Activated CD8-positive, alpha-beta T cell treated with anti-CD3 and anti-CD28 coated beads for 36 hours (primary cell): Measurements from ENCODE around the gene C5orf58. TPM values are rescaled to one million over a fixed set of nuclear protein-coding genes. Genes with fewer than 3 reads are reported as not detected.

ENCODE experiments used
- ATAC-seq: fragments of 200-7000 bp; cut with Tn5 transposase; one replicate; pipeline ENCODE4 v1.10.0; 2021; ENCODE audit warnings: mild to moderate bottlenecking, moderate library complexity
- CTCF ChIA-PET: fragments of 350-600 bp; sonication (Branson Sonifier 250); formaldehyde crosslinking; loops from one replicate; lab custom pipeline; 2021; ENCODE audit warnings: antibody characterized with exemption; lab: Charles Lee
- POLR2A ChIA-PET: fragments of 350-600 bp; sonication (Branson Sonifier 250); formaldehyde crosslinking; loops from one replicate; lab custom pipeline; 2021; ENCODE audit warnings: antibody characterized with exemption; lab: Charles Lee
- DNase-seq: peaks from one replicate; pipeline ENCODE4 v3.0.0-alpha.2; 2020
- H3K27ac Mint-ChIP-seq: one replicate; pipeline ENCODE4 v1.8.0; 2021; ENCODE audit warnings: mild to moderate bottlenecking, mixed read lengths
- H3K27me3 Mint-ChIP-seq: one replicate; pipeline ENCODE4 v1.8.0; 2021; ENCODE audit warnings: mixed read lengths
- H3K36me3 Mint-ChIP-seq: one replicate; pipeline ENCODE4 v1.8.0; 2021; ENCODE audit warnings: low read depth, mixed read lengths
- H3K4me1 Mint-ChIP-seq: one replicate; pipeline ENCODE4 v1.8.0; 2021; ENCODE audit warnings: low read depth, mixed read lengths
- H3K4me3 Mint-ChIP-seq: one replicate; pipeline ENCODE4 v1.8.0; 2021; ENCODE audit warnings: mild to moderate bottlenecking, moderate library complexity, mixed read lengths
- H3K9me3 Mint-ChIP-seq: one replicate; pipeline ENCODE4 v1.8.0; 2021; ENCODE audit warnings: mixed read lengths
- intact Hi-C: fragments of 100-400 bp; cut with micrococcal nuclease; formaldehyde crosslinking; loops from one replicate; pipeline ENCODE4 v1.10.0; 2022
- total RNA-seq, 2 experiments: library from RNA; stranded (reverse); gene quantifications; one replicate each; pipeline ENCODE4 v1.2.3, GENCODE V29; 2021
- TF ChIP-seq, protein P1 (sequence below): fragments of 200-600 bp; IDR thresholded peaks from one replicate; pipeline ENCODE4 v1.8.0; 2022; ENCODE audit warnings: antibody characterized with exemption, mild to moderate bottlenecking

The C5orf58 gene
- total RNA-seq, 2 experiments from 2014 or later, result not detected

DNA sequence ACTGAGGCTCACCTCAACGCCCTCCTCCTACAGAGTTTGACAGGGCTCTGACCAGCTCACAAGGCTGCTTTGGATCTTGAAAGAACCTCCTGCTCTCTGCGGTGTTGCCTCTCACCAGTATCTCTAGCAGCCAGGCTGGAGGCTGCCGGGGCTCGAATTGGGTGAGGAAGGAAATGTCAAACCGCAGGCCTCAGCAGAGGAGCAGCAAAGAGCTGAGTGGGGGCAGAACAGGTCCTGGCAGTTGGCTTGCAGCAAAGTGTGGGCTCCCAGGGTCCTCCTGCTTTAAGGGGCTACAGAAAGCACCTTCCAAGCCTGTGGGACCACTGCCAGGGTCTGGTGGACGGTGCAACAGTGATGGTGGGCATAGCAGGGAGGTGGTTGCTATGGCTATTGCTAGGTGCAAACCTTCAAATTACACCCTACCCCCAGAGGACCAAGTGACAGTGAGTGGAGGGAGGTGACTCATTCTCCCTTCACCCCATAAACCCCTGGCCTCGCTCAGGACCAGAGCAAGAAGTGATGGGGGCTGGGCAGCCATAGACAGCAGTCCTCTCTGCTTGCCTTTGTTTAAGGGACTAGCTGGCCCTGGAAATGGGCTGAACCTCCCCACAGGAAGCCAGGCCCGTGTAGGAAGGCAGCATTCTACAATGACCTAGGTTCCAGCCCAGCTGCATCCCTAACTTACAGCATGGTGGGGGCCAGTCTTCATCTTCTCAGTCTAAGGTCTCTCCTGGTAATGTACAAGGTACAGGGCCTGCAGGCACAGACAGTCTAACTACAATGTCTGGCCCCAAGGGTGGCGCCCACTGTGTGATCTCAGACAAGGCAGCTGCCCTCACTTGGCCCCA lies 46.0 kb downstream of the C5orf58 start:
- ChIA-PET CTCF (interaction anchor here (0.8 to 7.7 kb wide), 14 partner anchors 9 to 60 kb away, joined by 3 to 63 read pairs (median 6); partner anchors contain the start of gene LCP2), POLR2A (interaction anchor here (0.6 to 13.7 kb wide), 9 partner anchors 11 to 587 kb away, joined by 3 to 470 read pairs (median 5); partner anchors contain the start of gene LCP2)
- H3K4me3 Mint-ChIP-seq, result peak overlapping the region; percentile 43
- ATAC-seq (peak; percentile 76), DNase-seq (peak; percentile 97)
- no peaks in the 10 kb centered on the region for H3K27me3 Mint-ChIP-seq
- H3K4me1 Mint-ChIP-seq, result peaks cover 93% of the 10 kb centered on the region
- intact Hi-C loops, result loop anchor here (2.0 kb wide), 1 partner anchor 18 kb away; the partner anchor contains the start of gene LCP2
- H3K36me3 Mint-ChIP-seq, result peaks cover 81% of the 10 kb centered on the region
- no peaks in the 10 kb centered on the region for H3K9me3 Mint-ChIP-seq
- H3K27ac Mint-ChIP-seq, result peak overlapping the region; percentile 96
- TF ChIP-seq, protein P1, sequence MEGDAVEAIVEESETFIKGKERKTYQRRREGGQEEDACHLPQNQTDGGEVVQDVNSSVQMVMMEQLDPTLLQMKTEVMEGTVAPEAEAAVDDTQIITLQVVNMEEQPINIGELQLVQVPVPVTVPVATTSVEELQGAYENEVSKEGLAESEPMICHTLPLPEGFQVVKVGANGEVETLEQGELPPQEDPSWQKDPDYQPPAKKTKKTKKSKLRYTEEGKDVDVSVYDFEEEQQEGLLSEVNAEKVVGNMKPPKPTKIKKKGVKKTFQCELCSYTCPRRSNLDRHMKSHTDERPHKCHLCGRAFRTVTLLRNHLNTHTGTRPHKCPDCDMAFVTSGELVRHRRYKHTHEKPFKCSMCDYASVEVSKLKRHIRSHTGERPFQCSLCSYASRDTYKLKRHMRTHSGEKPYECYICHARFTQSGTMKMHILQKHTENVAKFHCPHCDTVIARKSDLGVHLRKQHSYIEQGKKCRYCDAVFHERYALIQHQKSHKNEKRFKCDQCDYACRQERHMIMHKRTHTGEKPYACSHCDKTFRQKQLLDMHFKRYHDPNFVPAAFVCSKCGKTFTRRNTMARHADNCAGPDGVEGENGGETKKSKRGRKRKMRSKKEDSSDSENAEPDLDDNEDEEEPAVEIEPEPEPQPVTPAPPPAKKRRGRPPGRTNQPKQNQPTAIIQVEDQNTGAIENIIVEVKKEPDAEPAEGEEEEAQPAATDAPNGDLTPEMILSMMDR, result no peak

DNA sequence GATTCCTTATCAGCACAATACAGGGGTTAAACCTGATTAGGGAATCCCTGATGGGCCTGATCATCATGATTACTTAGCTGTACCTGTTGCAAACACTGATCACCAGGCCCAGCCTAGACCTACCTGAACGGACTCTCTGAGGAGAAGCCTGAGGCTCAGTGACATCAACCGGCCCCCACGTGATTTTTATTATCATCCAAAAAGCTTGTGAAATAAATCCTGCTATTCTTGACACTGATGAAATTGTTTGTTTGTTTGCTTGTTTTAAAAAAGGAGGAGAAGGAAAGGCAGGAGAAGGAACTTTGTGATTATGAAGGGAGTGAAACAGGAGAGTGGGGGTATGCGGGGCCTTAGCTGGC lies 46.7 kb downstream of the C5orf58 start:
- no peaks in the 10 kb centered on the region for H3K27me3 Mint-ChIP-seq
- DNase-seq, result no peak
- CTCF ChIA-PET, result interaction anchor here (0.8 to 7.7 kb wide), 12 partner anchors 10 to 60 kb away, joined by 3 to 63 read pairs (median 6); partner anchors contain the start of gene LCP2
- TF ChIP-seq, protein P1, result no peak
- intact Hi-C loops, result loop anchor here (2.0 kb wide), 1 partner anchor 17 kb away; the partner anchor contains the start of gene LCP2
- H3K36me3 Mint-ChIP-seq, result peaks cover 80% of the 10 kb centered on the region
- POLR2A ChIA-PET, result interaction anchor here (0.7 to 13.7 kb wide), 8 partner anchors 12 to 62 kb away, joined by 3 to 470 read pairs (median 10); partner anchors contain the start of gene LCP2
- H3K27ac Mint-ChIP-seq, result peak overlapping the region; percentile 96
- no peaks in the 10 kb centered on the region for H3K9me3 Mint-ChIP-seq
- H3K4me1 Mint-ChIP-seq, result peaks cover 93% of the 10 kb centered on the region
- peak; percentile 6 for ATAC-seq
- peak overlapping the region; percentile 43 for H3K4me3 Mint-ChIP-seq

DNA sequence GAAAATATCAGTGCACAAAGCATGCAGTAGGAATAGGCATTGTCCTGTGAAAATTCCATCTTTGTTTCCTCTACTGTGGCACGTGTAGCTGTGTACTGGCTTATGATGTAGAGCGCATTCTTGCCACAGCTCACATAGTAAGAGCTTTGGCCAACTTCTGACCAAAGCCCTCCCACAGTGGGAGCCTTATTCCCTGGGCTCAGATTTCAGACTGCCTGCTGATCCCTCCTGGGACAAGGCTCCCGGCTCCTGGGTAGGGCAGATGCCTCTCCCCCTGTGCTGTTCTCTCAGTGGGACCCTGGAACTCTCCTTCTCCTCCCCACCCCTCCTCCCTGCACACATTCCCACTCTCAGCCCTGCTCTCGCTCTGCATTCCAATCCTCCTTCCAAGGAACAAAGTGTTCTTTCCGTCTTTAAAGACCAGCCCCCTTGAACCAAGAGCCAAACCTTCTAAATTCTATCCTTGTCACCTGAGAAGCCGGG lies 47.3 kb downstream of the C5orf58 start:
- DNase-seq (peak; percentile 11), ATAC-seq (no peak)
- Mint-ChIP-seq H3K27ac (peak overlapping the region; percentile 96), H3K9me3 (no peaks in the 10 kb centered on the region), H3K27me3 (no peaks in the 10 kb centered on the region), H3K4me1 (peaks cover 95% of the 10 kb centered on the region), H3K36me3 (peaks cover 81% of the 10 kb centered on the region), H3K4me3 (peak overlapping the region; percentile 43)
- ChIA-PET POLR2A (interaction anchor here (0.7 to 13.7 kb wide), 7 partner anchors 13 to 63 kb away, joined by 3 to 470 read pairs (median 15); partner anchors contain the start of gene LCP2), CTCF (interaction anchor here (0.8 to 7.7 kb wide), 9 partner anchors 9 to 59 kb away, joined by 4 to 63 read pairs (median 8); partner anchors contain the start of gene LCP2)
- intact Hi-C loops, result no loop called here
- TF ChIP-seq, protein P1, result no peak

DNA sequence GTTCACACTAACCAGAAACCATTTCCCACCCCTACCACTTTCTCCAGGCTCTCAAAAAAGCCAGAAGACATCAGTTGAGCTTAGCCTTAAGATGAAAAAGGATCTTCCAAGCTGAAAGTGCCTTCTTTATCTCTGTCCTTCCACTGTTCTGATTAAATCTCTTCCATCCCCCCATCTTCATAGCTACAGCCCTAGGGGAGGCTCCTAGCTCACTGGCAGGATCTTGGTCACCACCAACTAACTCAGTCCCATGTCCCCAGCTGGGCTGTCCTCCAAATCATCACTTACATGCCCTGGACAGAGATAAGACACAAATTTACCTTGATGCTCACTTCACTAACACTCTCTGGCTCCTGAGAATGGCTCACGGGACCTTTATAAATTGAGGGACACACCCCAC lies 50.5 kb downstream of the C5orf58 start:
- peak overlapping the region; percentile 29 for H3K4me3 Mint-ChIP-seq
- TF ChIP-seq, protein P1, result no peak

More for the DNA sequence above, 50.5 kb downstream of the C5orf58 start:
- ATAC-seq (no peak), DNase-seq (peak; percentile 5)
- H3K27ac Mint-ChIP-seq, result peak overlapping the region; percentile 96
- no peaks in the 10 kb centered on the region for H3K27me3 Mint-ChIP-seq
- intact Hi-C loops, result no loop called here
- no peaks in the 10 kb centered on the region for H3K9me3 Mint-ChIP-seq
- H3K36me3 Mint-ChIP-seq, result peaks cover 85% of the 10 kb centered on the region
- ChIA-PET CTCF (interaction anchor here (1.1 to 3.3 kb wide), 13 partner anchors 9 to 138 kb away, joined by 3 to 29 read pairs (median 6); partner anchors contain the start of gene LCP2), POLR2A (interaction anchor here (1.3 to 13.7 kb wide), 5 partner anchors 9 to 51 kb away, joined by 5 to 470 read pairs (median 10); partner anchors contain the start of gene LCP2)
- H3K4me1 Mint-ChIP-seq, result peaks cover 97% of the 10 kb centered on the region
